ENCODE data around the gene SIPA1L3.

SIPA1L3 gene

GRCh38 chr19:38152461-38153379, 245.7 kb downstream of the SIPA1L3 start:
- no peak for TF ChIP-seq YY1 (IDR thresholded peaks at IDR 0.05; ENCODE audit: low read depth)
- TF ChIP-seq ZBTB7A (IDR thresholded peaks at IDR 0.05; ENCODE audit: low read depth), result no peak
- TF ChIP-seq TEAD4 (IDR thresholded peaks at IDR 0.05), result no peak
- TF ChIP-seq TAF1 (IDR thresholded peaks at IDR 0.05; ENCODE audit: low read depth), result no peak
- no peak for TF ChIP-seq EGR1 (IDR thresholded peaks at IDR 0.05)
- no peak for TF ChIP-seq FOXM1 (IDR thresholded peaks at IDR 0.05; ENCODE audit: borderline replicate concordance, low read depth)
- no peak for TF ChIP-seq MAX (IDR thresholded peaks at IDR 0.05)
- no peak for TF ChIP-seq CREB1 (IDR thresholded peaks at IDR 0.05; ENCODE audit: low read depth)
- no peak for TF ChIP-seq REST (IDR thresholded peaks at IDR 0.05; ENCODE audit: low read depth)
- no peak for TF ChIP-seq NFIC (IDR thresholded peaks at IDR 0.05)
- no peak for TF ChIP-seq EP300 (IDR thresholded peaks at IDR 0.05; ENCODE audit: borderline replicate concordance)
- TF ChIP-seq TCF12 (IDR thresholded peaks at IDR 0.05; ENCODE audit: low read depth), result no peak
- no peak for TF ChIP-seq CEBPB (IDR thresholded peaks at IDR 0.05)
- TF ChIP-seq RAD21 (IDR thresholded peaks at IDR 0.05; ENCODE audit: low read depth), result no peak

GRCh38 chr19:38155453-38155852, 248.4 kb downstream of the SIPA1L3 start:
- TF ChIP-seq EP300 (IDR thresholded peaks at IDR 0.05; ENCODE audit: borderline replicate concordance) (no peak), CEBPB (IDR thresholded peaks at IDR 0.05) (no peak), YY1 (IDR thresholded peaks at IDR 0.05; ENCODE audit: low read depth) (no peak), USF1 (IDR thresholded peaks at IDR 0.05) (no peak), RAD21 (IDR thresholded peaks at IDR 0.05; ENCODE audit: low read depth) (no peak), EGR1 (IDR thresholded peaks at IDR 0.05) (no peak), TAF1 (IDR thresholded peaks at IDR 0.05; ENCODE audit: low read depth) (no peak), FOXM1 (IDR thresholded peaks at IDR 0.05; ENCODE audit: borderline replicate concordance, low read depth) (no peak), ZBTB7A (IDR thresholded peaks at IDR 0.05; ENCODE audit: low read depth) (no peak), MAX (IDR thresholded peaks at IDR 0.05) (no peak), TCF12 (IDR thresholded peaks at IDR 0.05; ENCODE audit: low read depth) (no peak), CREB1 (IDR thresholded peaks at IDR 0.05; ENCODE audit: low read depth) (no peak), REST (IDR thresholded peaks at IDR 0.05; ENCODE audit: low read depth) (no peak)

GRCh38 chr19:38158730-38159129, 251.7 kb downstream of the SIPA1L3 start:
- TF ChIP-seq USF1 (IDR thresholded peaks at IDR 0.05), result no peak
- no peak for TF ChIP-seq REST (IDR thresholded peaks at IDR 0.05; ENCODE audit: low read depth)
- TF ChIP-seq MAX (IDR thresholded peaks at IDR 0.05), result no peak
- no peak for TF ChIP-seq CEBPB (IDR thresholded peaks at IDR 0.05)
- TF ChIP-seq CREB1 (IDR thresholded peaks at IDR 0.05; ENCODE audit: low read depth), result no peak
- TF ChIP-seq TEAD4 (IDR thresholded peaks at IDR 0.05), result no peak

- TF ChIP-seq YY1 (IDR thresholded peaks at IDR 0.05; ENCODE audit: low read depth) (no peak), TAF1 (IDR thresholded peaks at IDR 0.05; ENCODE audit: low read depth) (no peak), REST (IDR thresholded peaks at IDR 0.05; ENCODE audit: low read depth) (no peak), NFIC (IDR thresholded peaks at IDR 0.05) (no peak), EGR1 (IDR thresholded peaks at IDR 0.05) (no peak)
These were observed 255.1 kb downstream of the SIPA1L3 start for GRCh38 chr19:38162094-38162493.

All from Ishikawa (cell line).